GM04503 (cell line): ENCODE results near the gene GSKIP.

Experiments used
- DNase-seq: peaks from one replicate; pipeline ENCODE4 v3.0.0-alpha.2; 2012; ENCODE audit warnings: low read depth

The GSKIP gene

DNA sequence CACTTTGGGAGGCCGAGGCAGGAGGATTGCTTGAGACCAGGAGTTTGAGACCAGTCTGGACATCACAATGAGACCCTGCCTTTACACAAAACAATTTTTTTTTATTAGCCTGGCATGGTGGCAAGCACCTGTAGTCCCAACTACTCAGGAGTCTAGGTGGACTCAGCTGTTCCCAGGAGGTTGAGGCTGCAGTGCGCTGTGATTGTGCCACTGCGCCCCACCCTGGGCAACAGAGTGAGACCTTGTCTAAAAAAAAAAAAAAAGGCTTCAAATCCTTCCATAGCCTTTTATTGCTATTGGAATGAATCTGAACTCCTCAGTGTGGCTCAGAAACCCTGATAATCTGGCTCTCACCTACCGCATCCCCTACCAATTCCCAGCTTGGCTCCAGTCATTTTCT lies 54.7 kb downstream of the GSKIP start:
- DNase-seq: no peak

DNA sequence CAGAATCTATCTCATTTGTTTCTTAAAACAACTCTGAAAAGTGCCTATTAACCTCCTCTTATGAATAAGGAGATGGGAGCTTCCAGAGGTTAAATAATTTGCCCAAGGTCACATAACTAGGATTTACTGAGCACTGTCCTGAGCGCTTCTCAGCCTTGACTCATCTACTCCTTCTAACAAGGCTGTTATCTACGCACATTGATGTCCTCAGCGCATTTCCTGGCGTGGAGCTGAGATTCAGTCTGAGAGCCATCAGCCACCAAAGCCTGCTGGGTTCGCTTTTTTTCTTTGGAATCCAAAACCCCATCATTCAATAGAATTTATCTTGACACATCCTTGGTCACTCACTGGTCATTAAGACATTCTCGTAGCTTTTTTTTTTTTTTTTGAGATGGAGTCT lies 57.9 kb downstream of the GSKIP start:
- no peak for DNase-seq

- DNase-seq: no peak
Observed at GRCh38 chr14:96422992-96423391, 59.7 kb downstream of the GSKIP start.

DNA sequence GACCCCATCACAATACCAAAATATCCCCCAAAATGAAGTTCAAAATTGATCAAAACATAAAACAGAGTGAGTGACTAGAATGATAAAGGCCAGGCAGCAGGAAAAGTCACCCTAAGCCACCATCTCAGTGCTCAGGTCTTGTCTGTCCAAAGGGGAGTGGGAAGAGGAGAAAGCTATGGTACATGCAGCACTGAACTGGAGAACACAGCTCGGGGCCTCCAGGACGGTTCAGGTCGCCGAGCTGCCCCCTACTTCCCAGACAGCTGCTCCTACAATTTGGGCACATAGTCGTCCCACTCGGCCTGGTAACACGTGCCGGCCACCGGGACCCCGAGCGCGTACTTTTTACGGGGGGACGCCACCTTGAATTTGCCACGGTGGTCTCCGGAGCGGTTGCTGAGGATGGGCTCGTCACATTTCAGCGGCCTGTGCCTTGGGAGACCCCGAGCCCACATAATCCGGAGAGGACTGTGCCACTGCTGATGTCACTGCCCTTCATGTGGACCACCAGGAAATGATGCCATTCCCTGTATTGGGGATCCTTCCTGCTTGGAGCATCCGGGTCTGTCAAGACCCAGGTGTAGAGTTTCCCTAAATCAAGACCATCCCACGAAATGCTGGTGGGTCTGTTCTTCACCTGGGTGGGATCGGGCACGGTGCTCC lies 60.3 kb downstream of the GSKIP start:
- DNase-seq: no peak

DNA sequence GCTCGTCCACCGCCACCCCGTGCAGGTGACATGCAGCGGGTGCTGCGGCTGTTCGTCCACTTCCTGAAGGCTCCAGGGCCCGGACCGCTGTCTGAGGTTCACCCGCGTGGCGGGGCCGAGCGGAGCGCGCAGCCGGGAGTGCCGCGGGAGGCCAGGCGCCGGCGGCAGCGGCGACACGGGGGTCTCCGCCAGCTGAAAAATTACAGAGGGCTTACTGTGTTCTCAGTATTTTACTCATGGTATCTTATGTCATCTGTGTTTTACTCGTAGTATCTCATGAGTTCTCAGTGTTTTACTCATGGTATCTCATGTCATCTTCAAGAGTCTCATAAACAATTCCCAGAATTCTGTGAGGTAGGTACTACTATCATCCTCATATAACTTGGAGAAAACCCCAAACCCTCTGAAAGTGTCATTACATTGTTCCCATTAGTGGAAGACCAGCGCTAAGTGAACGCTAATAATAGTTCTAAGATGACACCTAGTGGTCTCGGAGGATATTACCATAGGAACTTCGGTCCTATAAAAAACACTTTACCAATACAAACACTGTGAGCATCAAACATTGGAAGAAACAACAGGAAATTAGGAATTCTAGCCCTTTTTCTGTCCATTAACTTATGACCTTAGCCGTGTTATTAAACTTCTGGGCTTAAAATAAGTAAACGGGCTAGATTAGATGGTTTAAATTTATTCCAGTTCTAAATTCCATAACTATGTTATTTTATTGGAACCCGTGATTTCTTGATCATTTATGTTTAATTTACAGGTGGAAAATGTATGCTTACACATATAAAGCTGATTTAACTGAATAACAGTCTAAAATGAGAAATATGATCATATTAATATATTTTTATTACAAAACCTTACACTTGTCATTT lies 61.0 kb downstream of the GSKIP start:
- peak; percentile 28 for DNase-seq

DNA sequence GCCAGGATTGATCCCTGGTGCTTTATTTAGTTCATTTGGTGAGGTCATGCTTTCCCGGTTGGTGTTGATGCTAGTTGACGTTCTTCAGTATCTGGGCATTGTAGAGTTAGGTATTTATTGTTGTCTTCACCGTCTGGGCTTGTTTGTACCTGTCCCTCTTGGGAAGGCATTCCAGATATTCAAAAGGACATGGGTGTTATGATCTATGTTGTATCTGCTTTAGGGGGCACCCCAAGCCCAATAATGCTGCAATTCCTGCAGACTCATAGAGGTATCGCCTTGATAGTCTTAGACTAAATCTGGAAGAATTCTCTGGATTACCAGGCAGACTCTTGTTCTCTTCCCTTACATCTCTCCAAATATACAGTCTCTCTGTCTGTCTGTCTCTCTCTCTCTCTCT lies 70.7 kb downstream of the GSKIP start:
- no peak for DNase-seq
